ENCODE results near the gene SS18L1. TPM values are rescaled to one million over a fixed set of nuclear protein-coding genes. Genes with fewer than 3 reads are reported as not detected.

SS18L1 gene
- total RNA-seq, 2 donors from 2014 or later = 10.1 to 17.7 TPM

DNA sequence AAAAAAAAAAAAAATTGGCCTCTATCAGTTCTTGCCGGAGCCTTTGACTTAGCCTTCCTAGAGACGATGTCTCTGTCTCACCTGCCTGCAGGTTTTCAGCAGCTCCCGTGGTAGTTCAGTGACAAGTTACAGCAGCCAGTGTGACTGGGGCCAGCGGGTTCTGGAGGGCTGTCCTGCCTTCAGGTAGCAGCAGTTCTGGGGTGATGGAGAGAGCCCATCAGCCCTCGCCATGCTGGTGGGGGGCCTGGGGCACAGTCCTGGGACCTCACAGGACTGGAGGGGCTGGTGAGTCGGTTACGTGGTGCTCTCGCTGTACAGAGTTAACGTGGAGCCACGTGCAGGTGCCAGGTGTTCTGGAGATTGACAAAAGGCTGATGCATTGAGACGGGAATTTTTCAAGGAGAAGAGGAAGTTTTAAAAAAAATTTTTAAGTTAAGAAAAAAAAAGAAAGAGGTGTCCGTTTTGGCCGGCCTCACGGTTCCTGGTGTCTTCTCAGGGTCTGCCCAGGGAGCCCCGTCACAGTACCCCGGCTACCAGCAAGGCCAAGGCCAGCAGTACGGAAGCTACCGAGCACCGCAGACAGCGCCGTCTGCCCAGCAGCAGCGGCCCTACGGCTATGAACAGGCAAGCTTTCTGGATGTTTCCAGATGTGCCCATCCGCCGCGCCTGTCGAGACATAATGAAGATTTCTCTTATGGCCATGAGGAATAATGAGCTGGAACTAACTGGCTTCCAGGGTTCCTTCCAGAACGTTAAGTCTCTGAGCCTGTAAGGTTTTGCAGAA is 30.6 kb downstream of the SS18L1 start:
- Histone ChIP-seq H3K27me3 (no peaks in the 10 kb centered on the region), H3K4me3 (no peak overlapping the region), H3K4me1 (no peaks in the 10 kb centered on the region), H3K27ac (no peak overlapping the region), H3K36me3 (no peaks in the 10 kb centered on the region), H3K9me3 (no peaks in the 10 kb centered on the region), H3K9ac (ENCODE audit: low read depth in 2 of 2, low read length in 2 of 2) (no peak overlapping the region)
- TF ChIP-seq, protein P1, sequence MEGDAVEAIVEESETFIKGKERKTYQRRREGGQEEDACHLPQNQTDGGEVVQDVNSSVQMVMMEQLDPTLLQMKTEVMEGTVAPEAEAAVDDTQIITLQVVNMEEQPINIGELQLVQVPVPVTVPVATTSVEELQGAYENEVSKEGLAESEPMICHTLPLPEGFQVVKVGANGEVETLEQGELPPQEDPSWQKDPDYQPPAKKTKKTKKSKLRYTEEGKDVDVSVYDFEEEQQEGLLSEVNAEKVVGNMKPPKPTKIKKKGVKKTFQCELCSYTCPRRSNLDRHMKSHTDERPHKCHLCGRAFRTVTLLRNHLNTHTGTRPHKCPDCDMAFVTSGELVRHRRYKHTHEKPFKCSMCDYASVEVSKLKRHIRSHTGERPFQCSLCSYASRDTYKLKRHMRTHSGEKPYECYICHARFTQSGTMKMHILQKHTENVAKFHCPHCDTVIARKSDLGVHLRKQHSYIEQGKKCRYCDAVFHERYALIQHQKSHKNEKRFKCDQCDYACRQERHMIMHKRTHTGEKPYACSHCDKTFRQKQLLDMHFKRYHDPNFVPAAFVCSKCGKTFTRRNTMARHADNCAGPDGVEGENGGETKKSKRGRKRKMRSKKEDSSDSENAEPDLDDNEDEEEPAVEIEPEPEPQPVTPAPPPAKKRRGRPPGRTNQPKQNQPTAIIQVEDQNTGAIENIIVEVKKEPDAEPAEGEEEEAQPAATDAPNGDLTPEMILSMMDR (IDR thresholded peaks at IDR 0.05) = no peak
- intact Hi-C loops (cut with DNase I) = no loop called here
- no peak for DNase-seq

DNA sequence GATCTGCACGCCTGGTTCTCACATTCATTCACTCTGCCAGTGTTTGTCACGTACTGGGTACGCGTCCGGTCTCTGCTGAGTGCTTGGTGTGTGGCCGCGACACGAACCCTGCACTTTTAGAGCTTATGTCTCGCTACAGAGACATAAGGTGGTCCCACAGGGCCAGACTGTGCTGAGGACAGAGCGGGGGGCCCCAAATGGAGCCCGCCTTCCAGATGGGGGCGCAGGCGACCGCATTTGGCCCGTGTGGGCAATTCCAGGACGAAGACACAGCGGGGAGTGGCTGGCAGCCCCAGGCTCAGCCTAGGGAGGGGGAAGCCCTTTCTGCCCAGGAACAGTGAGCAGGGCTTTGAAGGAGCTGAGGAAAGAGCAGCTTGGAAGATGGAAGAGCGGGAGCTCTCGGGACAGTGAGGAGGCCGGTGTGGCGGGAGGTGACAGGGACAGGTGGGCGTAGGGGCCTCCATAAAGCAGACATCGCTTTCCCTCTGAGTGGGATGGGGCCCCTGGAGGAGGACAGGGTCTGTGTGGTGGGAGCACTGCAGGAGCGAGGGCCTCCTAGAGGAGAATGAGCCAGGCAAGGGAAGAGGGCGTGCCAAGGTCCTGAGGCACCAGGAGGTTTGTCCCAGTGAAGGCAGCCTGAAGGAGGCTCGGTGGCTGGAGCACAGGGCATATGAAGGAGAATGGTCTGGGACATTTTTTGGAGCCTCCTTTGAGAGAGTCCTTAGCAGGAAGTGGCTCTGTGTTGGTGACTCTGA is 31.5 kb downstream of the SS18L1 start:
- Histone ChIP-seq H3K9ac (ENCODE audit: low read depth in 2 of 2, low read length in 2 of 2) (no peak overlapping the region), H3K4me3 (no peak overlapping the region), H3K36me3 (no peaks in the 10 kb centered on the region), H3K27ac (no peak overlapping the region), H3K9me3 (no peaks in the 10 kb centered on the region), H3K4me1 (no peaks in the 10 kb centered on the region), H3K27me3 (no peaks in the 10 kb centered on the region)
- TF ChIP-seq, protein P1 (IDR thresholded peaks at IDR 0.05) = no peak
- no peak for DNase-seq
- intact Hi-C loops (cut with DNase I) = no loop called here

DNA sequence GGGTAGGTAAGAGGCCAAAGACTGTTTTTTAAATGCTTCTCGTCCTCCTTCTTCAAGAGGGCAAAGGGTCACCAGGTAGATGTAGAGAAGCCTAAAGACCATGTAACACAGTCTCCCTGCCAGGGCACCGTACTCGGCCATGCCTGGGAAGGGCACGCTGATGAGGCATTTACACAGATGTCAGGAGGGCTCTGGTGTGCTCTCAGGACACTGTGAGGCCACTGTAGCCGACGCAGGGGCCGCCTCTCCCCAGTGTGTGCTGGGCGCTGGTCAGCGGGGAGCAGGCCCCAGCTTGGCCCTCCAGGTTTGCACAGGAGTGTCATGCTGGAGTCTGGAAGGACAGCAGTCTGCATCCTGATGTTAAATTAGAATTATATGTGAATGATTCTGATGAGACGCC is 32.1 kb downstream of the SS18L1 start:
- DNase-seq = no peak
- Histone ChIP-seq H3K36me3 (no peaks in the 10 kb centered on the region), H3K4me1 (no peaks in the 10 kb centered on the region), H3K27me3 (no peaks in the 10 kb centered on the region), H3K9ac (ENCODE audit: low read depth in 2 of 2, low read length in 2 of 2) (no peak overlapping the region), H3K27ac (no peak overlapping the region), H3K9me3 (no peaks in the 10 kb centered on the region), H3K4me3 (no peak overlapping the region)
- TF ChIP-seq, protein P1 (IDR thresholded peaks at IDR 0.05) = no peak
- intact Hi-C loops (cut with DNase I) = no loop called here

DNA sequence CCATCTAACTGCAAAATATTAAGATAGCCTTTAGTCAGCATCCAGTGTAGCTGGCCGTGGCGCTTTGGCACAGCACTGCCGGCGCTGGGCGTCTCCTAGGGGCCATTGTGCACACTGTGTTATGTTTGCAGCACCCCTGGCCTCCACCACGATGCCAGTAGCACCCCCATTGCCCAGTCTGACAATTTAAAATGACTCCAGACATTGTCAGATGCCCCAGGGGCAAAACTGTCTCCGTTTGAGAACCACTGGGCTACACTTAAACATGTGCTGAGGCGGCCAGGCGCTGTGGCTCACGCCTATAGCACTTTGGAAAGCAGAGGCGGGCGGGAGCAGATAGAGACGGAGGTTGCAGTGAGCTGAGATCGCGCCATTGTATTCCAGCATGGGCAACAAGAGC is 33.3 kb downstream of the SS18L1 start:
- H3K27me3 ChIP-seq = no peaks in the 10 kb centered on the region
- DNase-seq = no peak
- no peaks in the 10 kb centered on the region for H3K9me3 ChIP-seq
- no peak overlapping the region for H3K27ac ChIP-seq
- TF ChIP-seq, protein P1 (IDR thresholded peaks at IDR 0.05) = no peak
- H3K4me1 ChIP-seq = no peaks in the 10 kb centered on the region
- H3K36me3 ChIP-seq = no peaks in the 10 kb centered on the region
- H3K9ac ChIP-seq (ENCODE audit: low read depth in 2 of 2, low read length in 2 of 2) = no peak overlapping the region
- intact Hi-C loops (cut with DNase I) = no loop called here
- H3K4me3 ChIP-seq = no peak overlapping the region

DNA sequence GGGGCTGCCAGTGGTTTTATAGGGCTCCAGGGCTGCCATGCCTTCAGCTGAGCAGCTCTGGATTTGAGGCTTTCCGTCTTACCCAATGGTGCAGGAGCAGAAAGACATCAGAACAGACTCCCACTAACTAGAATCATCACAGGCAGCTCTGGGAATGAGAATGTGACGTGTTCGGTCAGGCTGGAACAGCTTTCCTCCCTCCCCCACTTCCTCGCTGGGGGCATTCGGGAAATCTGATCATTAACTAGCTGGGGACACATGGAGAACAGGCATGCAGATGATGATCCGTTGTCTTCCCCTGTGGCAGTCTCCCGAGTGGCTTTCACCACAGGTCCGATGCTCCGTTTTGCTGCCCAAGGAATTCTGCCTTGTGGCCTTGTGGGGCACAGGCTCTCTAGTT is 33.7 kb downstream of the SS18L1 start:
- Histone ChIP-seq H3K4me3 (no peak overlapping the region), H3K27ac (no peak overlapping the region), H3K9me3 (no peaks in the 10 kb centered on the region), H3K9ac (ENCODE audit: low read depth in 2 of 2, low read length in 2 of 2) (no peak overlapping the region), H3K27me3 (no peaks in the 10 kb centered on the region), H3K4me1 (no peaks in the 10 kb centered on the region), H3K36me3 (no peaks in the 10 kb centered on the region)
- DNase-seq = no peak
- TF ChIP-seq, protein P1 (IDR thresholded peaks at IDR 0.05) = no peak
- intact Hi-C loops (cut with DNase I) = no loop called here

Data from colonic mucosa (tissue), 4 donors.